Duodenal mucosa (tissue), 2 donors: ENCODE measurements around the gene RASL12.

Source experiments
- H3K27ac ChIP-seq: one replicate; pipeline ENCODE4 v1.7.0; 2013; ENCODE audit warnings: low read depth, low read length
- H3K27me3 ChIP-seq, 2 donors: one replicate each; pipeline ENCODE4 v1.7.0; 2013; ENCODE audit warnings: low read length in 2 of 2, control low read depth in 1 of 2; ENCODE audit not compliant: insufficient read depth in 2 of 2, control insufficient read depth in 1 of 2
- H3K36me3 ChIP-seq, 2 donors: one replicate each; pipeline ENCODE4 v1.7.0; 2013; ENCODE audit warnings: low read length in 2 of 2, control low read depth in 1 of 2; ENCODE audit not compliant: insufficient read depth in 2 of 2, control insufficient read depth in 1 of 2
- H3K4me1 ChIP-seq, 2 donors: one replicate each; pipeline ENCODE4 v1.7.0; 2013; ENCODE audit warnings: low read length in 2 of 2, control low read depth in 1 of 2; ENCODE audit not compliant: insufficient read depth in 2 of 2, control insufficient read depth in 1 of 2
- H3K4me3 ChIP-seq, 2 donors: one replicate each; pipeline ENCODE4 v1.7.0; 2013; ENCODE audit warnings: low read length in 2 of 2, low read depth in 1 of 2
- H3K9ac ChIP-seq, 2 donors: one replicate each; pipeline ENCODE4 v1.7.0; 2013; ENCODE audit warnings: low read length in 2 of 2, low read depth in 1 of 2
- H3K9me3 ChIP-seq, 2 donors: one replicate each; pipeline ENCODE4 v1.7.0; 2013; ENCODE audit warnings: low read length in 2 of 2, control low read depth in 1 of 2; ENCODE audit not compliant: control insufficient read depth in 1 of 2

The RASL12 gene, protein sequence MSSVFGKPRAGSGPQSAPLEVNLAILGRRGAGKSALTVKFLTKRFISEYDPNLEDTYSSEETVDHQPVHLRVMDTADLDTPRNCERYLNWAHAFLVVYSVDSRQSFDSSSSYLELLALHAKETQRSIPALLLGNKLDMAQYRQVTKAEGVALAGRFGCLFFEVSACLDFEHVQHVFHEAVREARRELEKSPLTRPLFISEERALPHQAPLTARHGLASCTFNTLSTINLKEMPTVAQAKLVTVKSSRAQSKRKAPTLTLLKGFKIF

DNA sequence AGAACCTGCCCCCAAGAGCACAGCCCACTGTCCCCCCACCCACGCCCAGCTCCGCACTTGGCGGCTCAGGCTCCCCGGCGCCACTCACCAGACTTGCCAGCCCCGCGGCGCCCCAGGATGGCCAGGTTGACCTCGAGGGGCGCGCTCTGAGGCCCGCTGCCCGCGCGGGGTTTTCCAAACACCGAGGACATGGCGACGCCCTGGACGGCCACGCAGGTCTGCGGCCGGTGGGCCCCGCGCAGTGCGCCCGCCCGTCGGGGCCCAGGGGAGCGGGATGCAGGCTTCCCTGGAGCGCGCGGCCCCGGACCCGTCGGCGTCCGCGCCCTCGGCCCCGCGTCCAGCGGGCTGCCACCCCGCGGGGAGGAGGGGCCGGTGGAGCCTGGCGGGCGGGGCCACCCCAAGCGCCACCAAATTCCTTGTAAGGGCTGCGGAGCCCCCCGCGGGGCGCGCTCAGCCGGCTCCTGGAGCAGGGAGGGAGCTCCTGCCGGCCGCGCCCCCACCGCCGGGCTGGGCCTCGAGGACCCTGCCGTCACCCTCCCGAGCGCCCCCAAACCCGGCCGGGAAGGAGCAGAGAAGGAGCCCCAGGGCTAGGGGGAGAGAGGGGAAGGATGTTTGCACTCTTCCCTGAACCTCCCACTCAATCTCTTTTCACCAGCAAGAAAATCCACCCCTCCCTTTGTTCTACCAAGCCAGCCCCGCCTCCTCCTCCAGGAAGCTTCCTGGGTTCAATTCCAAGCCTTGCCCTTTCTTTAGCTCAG is at the start of gene RASL12:
TSS of gene RASL12 (minus strand) at position 347 of the 758 bp plus-strand sequence. CDS start at position 191, 156 bp downstream.
- Histone ChIP-seq H3K27me3 (peaks cover 11 to 19% of the 10 kb centered on the region in 2 donors), H3K27ac (peak within 1 kb of the TSS; percentile 11), H3K4me3 (peak within 1 kb of the TSS; percentile 53 to 54), H3K9ac (peak within 1 kb of the TSS; percentile 25 to 31), H3K4me1 (peaks cover 7 to 17% of the 10 kb centered on the region in 2 donors), H3K36me3 (no peaks in the 10 kb centered on the region), H3K9me3 (no peaks in the 10 kb centered on the region)

DNA sequence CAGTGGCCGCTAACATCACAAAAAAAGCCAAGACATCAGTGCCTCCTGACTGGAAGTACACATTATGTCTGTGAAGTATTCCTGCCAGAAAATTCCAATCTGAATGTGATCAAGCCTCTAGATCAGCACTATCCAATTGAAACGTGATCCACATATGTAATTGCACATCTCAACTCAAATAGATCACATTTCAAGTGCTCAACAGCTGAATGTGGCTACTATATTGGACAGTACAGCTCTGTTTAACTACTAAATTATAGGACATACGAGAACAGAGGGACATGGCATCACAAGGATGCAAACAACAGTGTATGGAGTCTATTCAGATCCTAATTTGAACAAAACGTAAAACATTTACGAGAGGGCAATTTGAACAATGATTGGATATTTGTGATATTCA is 47.8 kb upstream of the RASL12 start:
- no peak overlapping the region for H3K4me3 ChIP-seq
- no peaks in the 10 kb centered on the region for H3K27me3 ChIP-seq
- H3K9me3 ChIP-seq, result no peaks in the 10 kb centered on the region
- H3K4me1 ChIP-seq, result no peaks in the 10 kb centered on the region
- no peak overlapping the region for H3K9ac ChIP-seq
- no peak overlapping the region for H3K27ac ChIP-seq
- H3K36me3 ChIP-seq, result peaks cover 19 to 65% of the 10 kb centered on the region in 2 donors

DNA sequence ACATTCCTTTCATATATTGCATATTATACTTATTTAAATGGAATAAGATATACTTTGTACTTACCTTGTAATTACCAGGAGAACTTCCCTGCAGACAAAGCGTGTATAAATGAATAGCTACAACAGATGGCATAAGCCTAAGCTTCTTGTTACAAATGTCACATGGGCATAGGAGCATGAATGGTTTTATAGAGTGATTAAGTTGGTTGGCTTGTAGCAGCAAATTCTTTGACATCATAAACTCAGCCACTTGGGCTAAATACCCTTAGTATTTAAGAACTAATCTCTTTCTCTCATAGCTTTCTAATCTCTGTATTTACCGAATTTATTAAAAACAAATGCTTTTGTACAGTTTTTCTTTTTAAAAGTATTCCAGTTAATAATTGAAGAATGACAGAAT is 47.3 kb upstream of the RASL12 start, which contains the start of gene UBAP1L:
TSS of gene UBAP1L (minus strand) at position 115 of the 400 bp plus-strand sequence. CDS start 8,985 bp downstream, outside the sequence.
- no peaks in the 10 kb centered on the region for H3K27me3 ChIP-seq
- H3K9ac ChIP-seq, result no peak within 1 kb of the TSS
- H3K9me3 ChIP-seq, result no peaks in the 10 kb centered on the region
- H3K36me3 ChIP-seq, result peaks cover 19 to 64% of the 10 kb centered on the region in 2 donors
- no peak within 1 kb of the TSS for H3K4me3 ChIP-seq
- no peaks in the 10 kb centered on the region for H3K4me1 ChIP-seq
- no peak within 1 kb of the TSS for H3K27ac ChIP-seq

DNA sequence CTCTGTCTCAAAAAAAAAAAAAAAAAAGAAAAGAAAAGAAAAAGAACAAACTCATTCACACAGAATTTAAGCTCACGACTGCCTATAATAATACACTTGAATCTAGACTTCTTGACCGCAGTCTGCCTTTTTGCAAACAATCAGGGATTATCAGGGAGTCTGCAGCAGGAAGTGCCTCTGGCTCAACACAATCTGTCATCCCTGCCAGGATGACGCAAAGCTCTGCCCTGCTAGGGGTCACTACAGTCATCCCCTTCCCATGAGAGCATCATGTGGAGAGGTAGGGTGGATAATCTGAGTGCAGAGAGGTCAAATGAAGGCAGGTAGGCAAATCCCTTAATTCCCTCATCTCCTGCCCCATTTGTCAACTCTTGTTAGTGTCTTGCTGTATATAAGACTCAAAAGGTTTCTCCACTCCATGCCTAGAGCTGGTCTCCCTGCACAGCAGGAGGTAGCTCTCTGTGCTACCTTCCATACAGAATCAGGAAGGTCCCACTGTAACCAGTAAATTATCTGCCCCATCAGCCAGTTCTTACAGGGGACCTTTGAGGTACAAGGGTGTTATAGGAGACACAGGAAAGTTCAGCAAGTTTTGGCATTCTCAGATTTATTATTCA is 43.0 kb upstream of the RASL12 start:
- Histone ChIP-seq H3K27ac (no peak overlapping the region), H3K27me3 (no peaks in the 10 kb centered on the region), H3K4me3 (no peak overlapping the region), H3K4me1 (no peaks in the 10 kb centered on the region), H3K9me3 (no peaks in the 10 kb centered on the region), H3K36me3 (peaks cover 5 to 39% of the 10 kb centered on the region in 2 donors), H3K9ac (no peak overlapping the region)

DNA sequence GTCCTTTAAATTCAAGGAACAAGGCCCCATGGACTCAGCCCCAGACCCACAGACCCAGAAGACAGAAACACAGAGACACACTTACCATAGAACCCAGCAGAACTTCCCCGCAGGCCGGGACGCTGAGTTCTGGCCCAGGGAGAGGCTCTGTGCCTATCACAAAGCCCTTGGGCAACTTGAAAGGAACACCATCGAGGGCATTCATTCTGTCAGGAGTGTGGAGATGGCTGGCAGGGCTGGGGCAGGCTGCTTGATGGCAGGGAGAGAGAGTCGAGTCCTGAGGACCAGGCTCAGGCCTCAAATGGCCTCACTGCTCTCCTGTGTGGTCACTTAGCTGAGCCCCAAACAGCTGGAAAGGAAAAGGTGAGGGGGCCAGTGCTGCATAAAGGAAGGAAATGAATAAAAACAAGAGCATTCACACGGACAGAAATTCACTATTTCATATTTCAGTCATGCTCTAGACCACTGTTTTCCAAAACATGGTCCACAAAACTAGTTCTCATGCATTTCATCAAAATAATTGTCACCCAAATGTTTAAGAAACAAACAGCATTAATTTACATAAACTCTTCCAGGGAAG is 38.3 kb upstream of the RASL12 start:
- Histone ChIP-seq H3K27me3 (no peaks in the 10 kb centered on the region), H3K27ac (no peak overlapping the region), H3K4me1 (no peaks in the 10 kb centered on the region), H3K36me3 (peaks cover 8 to 21% of the 10 kb centered on the region in 2 donors), H3K9ac (no peak overlapping the region), H3K4me3 (no peak overlapping the region), H3K9me3 (no peaks in the 10 kb centered on the region)

DNA sequence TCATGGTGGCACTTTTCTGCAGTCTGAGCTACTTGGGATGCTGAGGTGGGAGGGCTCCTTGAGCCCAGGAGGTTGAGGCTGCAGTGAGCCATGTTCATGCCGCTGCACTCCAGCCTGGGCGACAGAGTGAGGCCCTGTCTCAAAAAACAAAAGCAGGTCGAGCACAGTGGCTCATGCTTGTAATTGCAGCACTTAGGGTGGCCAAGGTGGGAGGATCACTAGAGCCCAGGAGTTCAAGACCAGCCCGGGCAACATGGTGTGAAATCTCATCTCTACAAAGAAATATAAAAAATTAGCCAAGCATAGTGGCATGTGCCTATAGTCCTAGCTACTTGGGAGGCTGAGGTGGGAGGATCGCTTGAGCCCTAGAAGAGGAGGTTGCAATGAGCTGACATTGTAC is 37.2 kb upstream of the RASL12 start:
- H3K36me3 ChIP-seq, result peaks cover 6 to 23% of the 10 kb centered on the region in 2 donors
- no peak overlapping the region for H3K4me3 ChIP-seq
- H3K9me3 ChIP-seq, result no peaks in the 10 kb centered on the region
- no peak overlapping the region for H3K9ac ChIP-seq
- peaks cover 0 to 8% of the 10 kb centered on the region in 2 donors for H3K4me1 ChIP-seq
- no peak overlapping the region for H3K27ac ChIP-seq
- H3K27me3 ChIP-seq, result no peaks in the 10 kb centered on the region

DNA sequence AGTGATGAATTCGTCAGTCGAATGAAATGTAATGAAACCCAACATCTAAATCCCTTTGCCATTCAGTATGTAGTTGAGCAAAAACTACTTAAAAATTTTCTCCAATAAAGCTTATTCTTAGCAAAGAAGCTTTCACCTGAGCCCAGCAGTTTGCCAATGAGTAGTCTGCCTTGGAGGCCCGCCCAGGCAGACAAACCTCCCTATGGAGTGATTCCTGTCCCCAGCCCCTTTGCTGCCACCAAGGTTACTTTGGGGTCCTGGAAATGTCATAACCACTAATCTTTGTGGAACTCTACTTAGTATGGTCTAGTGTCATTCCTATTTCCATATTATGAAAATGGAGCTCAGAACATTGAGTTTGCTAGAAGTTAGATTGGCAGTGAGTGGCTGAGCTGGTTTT is 35.1 kb upstream of the RASL12 start:
- H3K36me3 ChIP-seq, result peaks cover 23 to 40% of the 10 kb centered on the region in 2 donors
- H3K4me1 ChIP-seq, result peaks cover 0 to 8% of the 10 kb centered on the region in 2 donors
- no peak overlapping the region for H3K4me3 ChIP-seq
- H3K27me3 ChIP-seq, result no peaks in the 10 kb centered on the region
- H3K9me3 ChIP-seq, result no peaks in the 10 kb centered on the region
- H3K9ac ChIP-seq, result no peak overlapping the region
- no peak overlapping the region for H3K27ac ChIP-seq

DNA sequence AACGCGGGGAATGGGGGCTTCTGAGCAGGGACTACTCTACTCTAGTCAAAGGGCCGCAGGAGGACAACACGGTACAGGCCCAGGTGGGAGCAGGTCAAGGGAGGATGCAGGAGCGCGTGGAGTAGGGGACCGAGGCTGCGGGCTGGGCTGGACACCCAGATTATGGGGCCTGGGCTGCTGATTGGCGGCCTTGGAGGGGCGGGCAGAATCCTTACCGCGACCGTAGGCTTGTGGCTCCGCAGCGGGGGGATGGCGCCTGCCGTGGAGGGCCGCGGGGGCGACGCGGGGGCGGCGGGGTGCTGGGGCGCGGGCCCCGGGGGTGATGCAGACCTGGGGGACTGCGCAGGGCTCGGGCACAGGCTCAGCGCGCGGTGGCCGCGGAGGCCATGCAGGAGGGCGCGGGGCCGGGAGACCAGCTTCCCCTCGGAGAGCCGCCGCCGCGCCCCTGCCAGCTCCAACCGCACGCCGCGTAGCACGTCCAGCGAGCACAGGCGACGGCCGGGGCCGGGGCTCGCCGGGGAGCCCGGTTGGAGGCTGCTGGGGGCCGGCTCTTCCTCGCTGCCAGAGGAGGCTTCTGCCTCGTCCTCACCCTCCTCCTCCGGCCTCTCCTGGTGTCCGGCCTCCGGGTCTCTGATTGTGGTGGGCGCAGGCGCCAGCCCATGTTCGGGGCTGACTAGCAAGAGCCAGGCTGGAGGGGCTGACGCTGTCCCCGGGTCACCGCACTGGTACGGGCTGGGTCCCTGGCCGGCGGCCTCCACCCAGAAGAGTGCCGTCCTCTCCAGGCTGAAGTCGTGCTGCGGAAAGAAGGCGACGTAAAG is 34.3 kb upstream of the RASL12 start:
- Histone ChIP-seq H3K9me3 (no peaks in the 10 kb centered on the region), H3K4me3 (no peak overlapping the region), H3K36me3 (peaks cover 25 to 43% of the 10 kb centered on the region in 2 donors), H3K27me3 (no peaks in the 10 kb centered on the region), H3K4me1 (peaks cover 0 to 8% of the 10 kb centered on the region in 2 donors), H3K27ac (no peak overlapping the region), H3K9ac (no peak overlapping the region)

DNA sequence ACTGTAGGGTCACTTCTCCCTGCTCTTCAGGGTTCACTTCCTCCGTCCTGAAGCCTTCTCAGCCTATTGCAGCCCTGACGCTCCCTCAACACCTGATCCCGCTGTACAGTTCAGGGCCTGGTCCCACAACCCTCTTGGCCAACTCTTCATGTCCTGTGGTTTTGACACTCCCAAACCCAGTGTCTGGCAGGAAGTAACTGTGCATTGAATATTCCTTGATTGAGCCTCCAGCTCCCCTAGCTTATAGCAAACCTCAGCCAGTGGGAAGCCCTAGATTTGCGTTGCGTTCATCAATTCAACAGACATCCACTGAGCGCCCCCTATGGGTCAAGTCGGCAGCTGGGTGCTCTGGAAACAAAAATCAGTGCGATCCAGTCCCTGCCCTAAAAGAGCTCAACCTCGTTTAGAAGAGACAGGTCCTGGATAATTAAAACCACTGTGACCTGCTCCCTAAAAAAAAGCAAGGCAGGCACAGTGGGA is 33.7 kb upstream of the RASL12 start:
- H3K4me3 ChIP-seq, result no peak overlapping the region
- no peaks in the 10 kb centered on the region for H3K27me3 ChIP-seq
- H3K27ac ChIP-seq, result no peak overlapping the region
- no peaks in the 10 kb centered on the region for H3K9me3 ChIP-seq
- peaks cover 25 to 43% of the 10 kb centered on the region in 2 donors for H3K36me3 ChIP-seq
- H3K9ac ChIP-seq, result no peak overlapping the region
- peaks cover 0 to 8% of the 10 kb centered on the region in 2 donors for H3K4me1 ChIP-seq
